Activated CD8-positive, alpha-beta T cell treated with anti-CD3 and anti-CD28 coated beads for 36 hours (primary cell): Measurements from ENCODE around the gene SAA4. TPM values are rescaled to one million over a fixed set of nuclear protein-coding genes. Genes with fewer than 3 reads are reported as not detected.

Source experiments
- ATAC-seq: fragments of 200-7000 bp; cut with Tn5 transposase; one replicate; pipeline ENCODE4 v1.10.0; 2021; ENCODE audit warnings: mild to moderate bottlenecking, moderate library complexity
- CTCF ChIA-PET: fragments of 350-600 bp; sonication (Branson Sonifier 250); formaldehyde crosslinking; loops from one replicate; lab custom pipeline; 2021; ENCODE audit warnings: antibody characterized with exemption; lab: Charles Lee
- POLR2A ChIA-PET: fragments of 350-600 bp; sonication (Branson Sonifier 250); formaldehyde crosslinking; loops from one replicate; lab custom pipeline; 2021; ENCODE audit warnings: antibody characterized with exemption; lab: Charles Lee
- DNase-seq: peaks from one replicate; pipeline ENCODE4 v3.0.0-alpha.2; 2020
- H3K27ac Mint-ChIP-seq: one replicate; pipeline ENCODE4 v1.8.0; 2021; ENCODE audit warnings: mild to moderate bottlenecking, mixed read lengths
- H3K27me3 Mint-ChIP-seq: one replicate; pipeline ENCODE4 v1.8.0; 2021; ENCODE audit warnings: mixed read lengths
- H3K36me3 Mint-ChIP-seq: one replicate; pipeline ENCODE4 v1.8.0; 2021; ENCODE audit warnings: low read depth, mixed read lengths
- H3K4me1 Mint-ChIP-seq: one replicate; pipeline ENCODE4 v1.8.0; 2021; ENCODE audit warnings: low read depth, mixed read lengths
- H3K4me3 Mint-ChIP-seq: one replicate; pipeline ENCODE4 v1.8.0; 2021; ENCODE audit warnings: mild to moderate bottlenecking, moderate library complexity, mixed read lengths
- H3K9me3 Mint-ChIP-seq: one replicate; pipeline ENCODE4 v1.8.0; 2021; ENCODE audit warnings: mixed read lengths
- CTCF ChIP-seq: fragments of 200-600 bp; IDR thresholded peaks from one replicate; pipeline ENCODE4 v1.8.0; 2022; ENCODE audit warnings: antibody characterized with exemption, mild to moderate bottlenecking
- intact Hi-C: fragments of 100-400 bp; cut with micrococcal nuclease; formaldehyde crosslinking; loops from one replicate; pipeline ENCODE4 v1.10.0; 2022
- total RNA-seq, 2 experiments: library from RNA; stranded (reverse); gene quantifications; one replicate each; pipeline ENCODE4 v1.2.3, GENCODE V29; 2021

SAA4 gene
- total RNA-seq, 2 experiments from 2014 or later, result not detected

GRCh38 chr11:18245396-18245795, 8.8 kb upstream of the SAA4 start:
- CTCF ChIA-PET, result interaction anchor here (3.5 kb wide), 1 partner anchor 76 kb away, joined by 26 read pairs; the partner anchor contains the start of genes GTF2H1 and HPS5
- ATAC-seq (no peak), DNase-seq (no peak)
- no peaks in the 10 kb centered on the region for H3K36me3 Mint-ChIP-seq
- POLR2A ChIA-PET, result interaction anchor here (1.0 to 1.2 kb wide), 2 partner anchors 14 to 150 kb away, joined by 3 read pairs; no protein-coding TSS in a partner anchor
- no peak overlapping the region for H3K27ac Mint-ChIP-seq
- intact Hi-C loops, result no loop called here
- H3K9me3 Mint-ChIP-seq, result no peaks in the 10 kb centered on the region
- no peak for TF ChIP-seq CTCF
- no peak overlapping the region for H3K4me3 Mint-ChIP-seq
- H3K27me3 Mint-ChIP-seq, result peaks cover 4% of the 10 kb centered on the region
- H3K4me1 Mint-ChIP-seq, result peaks cover 8% of the 10 kb centered on the region

GRCh38 chr11:18243783-18244362, 7.3 kb upstream of the SAA4 start:
- no peaks in the 10 kb centered on the region for H3K9me3 Mint-ChIP-seq
- peaks cover 11% of the 10 kb centered on the region for H3K27me3 Mint-ChIP-seq
- intact Hi-C loops, result no loop called here
- H3K4me3 Mint-ChIP-seq, result no peak overlapping the region
- H3K4me1 Mint-ChIP-seq, result peaks cover 8% of the 10 kb centered on the region
- DNase-seq, result peak; percentile 74
- H3K36me3 Mint-ChIP-seq, result no peaks in the 10 kb centered on the region
- no peak overlapping the region for H3K27ac Mint-ChIP-seq
- POLR2A ChIA-PET, result interaction anchor here (1.2 kb wide), 1 partner anchor 151 kb away, joined by 3 read pairs; no protein-coding TSS in a partner anchor
- TF ChIP-seq CTCF, result peak; percentile 91
- CTCF ChIA-PET, result interaction anchor here (0.5 to 3.5 kb wide), 65 partner anchors 9 to 1996 kb away, joined by 3 to 26 read pairs (median 4); partner anchors contain the start of genes GTF2H1, HPS5, LDHA and TSG101
- no peak for ATAC-seq

- ChIA-PET CTCF (no interaction called here), POLR2A (no interaction called here)
- DNase-seq (no peak), ATAC-seq (no peak)
- no peak overlapping the region for H3K4me3 Mint-ChIP-seq
- H3K27ac Mint-ChIP-seq, result no peak overlapping the region
- peaks cover 26% of the 10 kb centered on the region for H3K27me3 Mint-ChIP-seq
- H3K9me3 Mint-ChIP-seq, result no peaks in the 10 kb centered on the region
- H3K36me3 Mint-ChIP-seq, result no peaks in the 10 kb centered on the region
- no peak for TF ChIP-seq CTCF
- intact Hi-C loops, result no loop called here
- no peaks in the 10 kb centered on the region for H3K4me1 Mint-ChIP-seq
These were observed 3.1 kb upstream of the SAA4 start for GRCh38 chr11:18239655-18240054.

GRCh38 chr11:18235394-18236334, 938 bp downstream of the SAA4 start:
- ChIA-PET POLR2A (no interaction called here), CTCF (interaction anchor here (2.7 kb wide), 1 partner anchor 8 kb away, joined by 12 read pairs; no protein-coding TSS in a partner anchor)
- H3K27ac Mint-ChIP-seq, result no peak overlapping the region
- DNase-seq (no peak), ATAC-seq (no peak)
- intact Hi-C loops, result no loop called here
- H3K9me3 Mint-ChIP-seq, result no peaks in the 10 kb centered on the region
- H3K36me3 Mint-ChIP-seq, result no peaks in the 10 kb centered on the region
- H3K4me3 Mint-ChIP-seq, result no peak overlapping the region
- TF ChIP-seq CTCF, result no peak
- peaks cover 30% of the 10 kb centered on the region for H3K27me3 Mint-ChIP-seq
- no peaks in the 10 kb centered on the region for H3K4me1 Mint-ChIP-seq
